ENCODE data around the gene NEXN.

DNA sequence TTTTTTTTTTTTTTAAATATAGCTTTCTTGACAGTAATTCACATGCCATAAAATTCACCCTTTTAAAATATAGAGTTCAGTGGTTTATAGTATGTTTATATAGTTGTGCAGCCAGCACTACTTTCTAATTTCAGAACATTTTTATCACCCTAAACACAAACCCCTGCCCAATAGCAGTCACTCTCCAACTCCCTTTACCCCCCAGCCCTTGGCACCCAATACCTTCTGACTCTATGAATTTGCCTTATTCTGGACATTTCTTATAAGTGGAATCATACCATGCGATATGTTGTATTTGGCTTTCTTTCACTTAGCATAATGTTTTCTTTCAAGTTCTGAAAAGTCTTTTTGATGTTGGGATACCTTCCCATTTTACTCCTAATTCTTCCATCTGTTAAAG is 42.5 kb upstream of the NEXN start:
- TF ChIP-seq, protein P1, sequence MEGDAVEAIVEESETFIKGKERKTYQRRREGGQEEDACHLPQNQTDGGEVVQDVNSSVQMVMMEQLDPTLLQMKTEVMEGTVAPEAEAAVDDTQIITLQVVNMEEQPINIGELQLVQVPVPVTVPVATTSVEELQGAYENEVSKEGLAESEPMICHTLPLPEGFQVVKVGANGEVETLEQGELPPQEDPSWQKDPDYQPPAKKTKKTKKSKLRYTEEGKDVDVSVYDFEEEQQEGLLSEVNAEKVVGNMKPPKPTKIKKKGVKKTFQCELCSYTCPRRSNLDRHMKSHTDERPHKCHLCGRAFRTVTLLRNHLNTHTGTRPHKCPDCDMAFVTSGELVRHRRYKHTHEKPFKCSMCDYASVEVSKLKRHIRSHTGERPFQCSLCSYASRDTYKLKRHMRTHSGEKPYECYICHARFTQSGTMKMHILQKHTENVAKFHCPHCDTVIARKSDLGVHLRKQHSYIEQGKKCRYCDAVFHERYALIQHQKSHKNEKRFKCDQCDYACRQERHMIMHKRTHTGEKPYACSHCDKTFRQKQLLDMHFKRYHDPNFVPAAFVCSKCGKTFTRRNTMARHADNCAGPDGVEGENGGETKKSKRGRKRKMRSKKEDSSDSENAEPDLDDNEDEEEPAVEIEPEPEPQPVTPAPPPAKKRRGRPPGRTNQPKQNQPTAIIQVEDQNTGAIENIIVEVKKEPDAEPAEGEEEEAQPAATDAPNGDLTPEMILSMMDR (IDR thresholded peaks at IDR 0.05), result no peak
- TF ChIP-seq POLR2A (IDR thresholded peaks at IDR 0.05), result no peak

Data from right lobe of liver (tissue), 4 donors.